Smooth muscle cell (in vitro differentiated cells): ENCODE data around the gene GNAT1. TPM values are rescaled to one million over a fixed set of nuclear protein-coding genes. Genes with fewer than 3 reads are reported as not detected.
A peak's percentile ranks its signal among the peaks of the same experiment; 100 is the strongest.

ENCODE experiments used
- DNase-seq: peaks from one replicate; lab custom pipeline; 2025; ENCODE audit not compliant: unreplicated experiment; lab: John Stamatoyannopoulos, UW
- H2AFZ ChIP-seq: fragments of 200-600 bp; sonication (generic); 2 replicates; pipeline ENCODE4 v1.6.0; 2016; ENCODE audit warnings: antibody characterized with exemption, low read depth, mild to moderate bottlenecking
- H3F3A ChIP-seq: fragments of 200-600 bp; sonication (generic); 2 replicates; pipeline ENCODE4 v1.6.0; 2017; ENCODE audit warnings: antibody characterized with exemption, low read depth
- H3K27ac ChIP-seq: fragments of 200-600 bp; sonication (generic); 2 replicates; pipeline ENCODE4 v1.5.1; 2016; ENCODE audit warnings: low read depth, mild to moderate bottlenecking
- H3K27me3 ChIP-seq: fragments of 200-600 bp; sonication (generic); 2 replicates; pipeline ENCODE4 v1.6.1; 2016; ENCODE audit warnings: low read depth, mild to moderate bottlenecking
- H3K36me3 ChIP-seq: fragments of 200-600 bp; sonication (generic); 2 replicates; pipeline ENCODE4 v1.5.1; 2016; ENCODE audit warnings: low read depth
- H3K4me1 ChIP-seq: fragments of 200-600 bp; sonication (generic); 2 replicates; pipeline ENCODE4 v1.5.1; 2016; ENCODE audit warnings: low read depth
- H3K4me2 ChIP-seq: fragments of 200-600 bp; sonication (generic); 2 replicates; pipeline ENCODE4 v1.6.0; 2016; ENCODE audit warnings: mild to moderate bottlenecking
- H3K4me3 ChIP-seq: fragments of 200-600 bp; sonication (generic); 2 replicates; pipeline ENCODE4 v1.5.1; 2016; ENCODE audit warnings: mild to moderate bottlenecking
- H3K79me2 ChIP-seq: fragments of 200-600 bp; sonication (generic); 2 replicates; pipeline ENCODE4 v1.6.0; 2016; ENCODE audit warnings: low read depth, mild to moderate bottlenecking
- H3K9ac ChIP-seq: fragments of 200-600 bp; sonication (generic); 2 replicates; pipeline ENCODE4 v1.6.0; 2016; ENCODE audit warnings: low read depth
- H3K9me3 ChIP-seq: fragments of 200-600 bp; sonication (generic); replicated peaks from 2 replicates; pipeline ENCODE4 v1.5.1; 2016; ENCODE audit warnings: low read depth
- H4K20me1 ChIP-seq: fragments of 200-600 bp; sonication (generic); 2 replicates; pipeline ENCODE4 v1.6.0; 2016; ENCODE audit warnings: low read depth
- WGBS: methylation state at CpG from one replicate; pipeline ENCODE4 v1.1.7; 2016; ENCODE audit warnings: low lambda C conversion rate; 5-methylcytosine and 5-hydroxymethylcytosine counted together
- polyA plus RNA-seq: library from polyadenylated mRNA; unstranded; fragments of >200 nt; fragmentation: Nextera tagmentation; extraction: Ambion mirVana; gene quantifications from 2 replicates; pipeline ENCODE4 v1.2.1, GENCODE V29; 2016
- total RNA-seq: library from RNA; depleted of rRNA; stranded (reverse); fragments of >200 nt; gene quantifications from 2 replicates; pipeline ENCODE4 v1.2.3, GENCODE V29; 2014
- TF ChIP-seq, protein P1 (sequence below): fragments of 200-600 bp; sonication (generic); IDR thresholded peaks from 2 replicates; pipeline ENCODE4 v1.5.1; 2017; ENCODE audit warnings: borderline replicate concordance, mild to moderate bottlenecking, antibody characterized with exemption; ENCODE audit not compliant: insufficient read depth, poor library complexity, severe bottlenecking

The GNAT1 gene
- total and polyA plus RNA-seq, 2 experiments from 2014 or later, result not detected

DNA sequence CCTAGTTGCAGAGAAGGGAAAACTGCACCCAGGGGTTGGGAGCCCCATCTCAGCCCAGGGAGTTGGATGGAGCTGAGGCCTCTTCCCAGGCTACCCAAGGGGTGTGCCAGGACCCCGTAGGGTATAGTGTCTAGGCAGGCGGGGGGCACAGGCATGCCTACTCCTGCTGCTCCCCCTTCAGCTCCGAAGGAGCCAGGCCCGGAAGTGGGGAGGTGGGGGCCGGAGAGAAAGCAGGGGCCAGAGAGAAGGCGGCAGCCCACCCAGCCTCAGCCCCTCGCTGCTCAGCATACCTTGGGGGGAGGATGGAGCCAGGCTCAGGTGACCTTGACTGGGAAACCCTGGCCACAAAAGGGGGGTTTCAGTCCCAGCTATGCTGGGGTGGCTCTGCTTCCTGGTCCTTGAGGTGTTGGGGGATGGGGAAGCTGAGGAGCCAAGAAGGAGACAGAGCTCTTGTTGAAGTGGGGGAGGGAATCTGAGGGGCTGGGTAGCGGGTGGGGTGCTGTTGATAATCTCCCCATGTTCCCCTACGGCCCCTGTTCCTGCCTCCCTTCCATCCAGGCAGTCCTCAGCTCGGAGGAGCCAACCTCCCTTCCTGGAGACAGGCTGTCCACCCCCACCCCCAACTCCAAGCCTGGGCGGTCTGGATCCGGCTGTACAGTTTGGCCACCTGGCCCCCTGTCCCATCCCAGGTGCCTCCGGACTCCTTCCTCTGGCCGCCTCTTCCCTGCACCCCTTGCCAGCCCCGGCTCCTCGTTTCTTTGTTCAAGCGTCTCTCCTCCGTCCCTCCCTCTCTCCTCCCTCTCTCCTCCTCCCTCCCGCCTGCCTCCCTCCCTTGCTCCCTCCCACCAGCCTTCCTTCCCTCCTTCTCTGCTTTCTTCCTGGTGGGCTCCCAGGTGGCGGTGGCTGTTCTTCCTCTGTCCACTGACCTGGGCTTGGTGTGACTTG is 34.6 kb upstream of the GNAT1 start:
- no peak overlapping the region for H3K27ac ChIP-seq
- H3K36me3 ChIP-seq, result no peaks in the 10 kb centered on the region
- peaks cover 9% of the 10 kb centered on the region for H4K20me1 ChIP-seq
- H3K9me3 ChIP-seq, result no peaks in the 10 kb centered on the region
- 25% methylated on average over 14 of the region's 20 CpGs for WGBS
- H3K9ac ChIP-seq, result peak overlapping the region; percentile 22
- H3K4me2 ChIP-seq, result peak overlapping the region; percentile 91
- TF ChIP-seq, protein P1, sequence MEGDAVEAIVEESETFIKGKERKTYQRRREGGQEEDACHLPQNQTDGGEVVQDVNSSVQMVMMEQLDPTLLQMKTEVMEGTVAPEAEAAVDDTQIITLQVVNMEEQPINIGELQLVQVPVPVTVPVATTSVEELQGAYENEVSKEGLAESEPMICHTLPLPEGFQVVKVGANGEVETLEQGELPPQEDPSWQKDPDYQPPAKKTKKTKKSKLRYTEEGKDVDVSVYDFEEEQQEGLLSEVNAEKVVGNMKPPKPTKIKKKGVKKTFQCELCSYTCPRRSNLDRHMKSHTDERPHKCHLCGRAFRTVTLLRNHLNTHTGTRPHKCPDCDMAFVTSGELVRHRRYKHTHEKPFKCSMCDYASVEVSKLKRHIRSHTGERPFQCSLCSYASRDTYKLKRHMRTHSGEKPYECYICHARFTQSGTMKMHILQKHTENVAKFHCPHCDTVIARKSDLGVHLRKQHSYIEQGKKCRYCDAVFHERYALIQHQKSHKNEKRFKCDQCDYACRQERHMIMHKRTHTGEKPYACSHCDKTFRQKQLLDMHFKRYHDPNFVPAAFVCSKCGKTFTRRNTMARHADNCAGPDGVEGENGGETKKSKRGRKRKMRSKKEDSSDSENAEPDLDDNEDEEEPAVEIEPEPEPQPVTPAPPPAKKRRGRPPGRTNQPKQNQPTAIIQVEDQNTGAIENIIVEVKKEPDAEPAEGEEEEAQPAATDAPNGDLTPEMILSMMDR, result no peak
- peaks cover 31% of the 10 kb centered on the region for H3K27me3 ChIP-seq
- peak overlapping the region; percentile 63 for H3K4me3 ChIP-seq
- no peaks in the 10 kb centered on the region for H3F3A ChIP-seq
- no peaks in the 10 kb centered on the region for H3K79me2 ChIP-seq
- no peak for DNase-seq
- peaks cover 23% of the 10 kb centered on the region for H3K4me1 ChIP-seq
- H2AFZ ChIP-seq, result peak overlapping the region; percentile 62

DNA sequence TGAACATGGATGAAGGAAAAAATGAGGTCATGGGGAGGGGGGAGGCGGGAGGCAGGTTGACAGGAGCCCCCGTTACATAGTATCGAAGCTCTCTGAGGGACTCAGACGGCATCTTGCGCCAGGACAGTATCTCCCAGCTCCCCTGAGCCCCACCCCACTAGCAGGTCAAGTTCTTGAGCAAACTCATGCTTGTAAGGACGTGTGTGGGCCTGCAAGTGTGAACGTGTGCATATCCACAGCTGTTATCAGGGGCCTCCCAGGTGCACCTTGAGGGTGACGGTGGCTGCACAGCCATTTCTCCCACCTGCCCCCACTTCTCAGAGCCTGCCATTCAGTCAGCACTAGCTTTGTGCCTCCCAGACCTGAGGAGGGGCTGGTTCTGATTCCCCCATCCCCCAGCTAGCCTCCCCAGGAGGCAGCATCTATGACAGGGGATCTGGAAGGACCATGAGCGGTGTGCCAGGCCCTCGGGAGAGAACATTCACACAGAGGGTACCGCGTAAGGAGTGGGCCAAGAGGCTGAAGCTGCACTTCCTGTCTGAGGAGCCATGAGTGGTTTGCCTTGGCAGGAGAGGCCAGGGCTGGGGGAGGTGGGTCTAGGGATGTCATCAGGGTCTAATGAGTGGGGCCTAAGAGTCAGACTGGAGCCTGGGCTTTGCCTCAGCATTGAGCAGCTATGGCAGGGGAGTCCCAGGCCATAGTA is 33.4 kb upstream of the GNAT1 start:
- H2AFZ ChIP-seq, result no peak overlapping the region
- H3K27me3 ChIP-seq, result peaks cover 31% of the 10 kb centered on the region
- H3K4me2 ChIP-seq, result peak overlapping the region; percentile 91
- peaks cover 23% of the 10 kb centered on the region for H3K4me1 ChIP-seq
- no peaks in the 10 kb centered on the region for H3K9me3 ChIP-seq
- no peaks in the 10 kb centered on the region for H3K36me3 ChIP-seq
- WGBS, result 80% methylated on average over 12 of the region's 12 CpGs
- H3K79me2 ChIP-seq, result no peaks in the 10 kb centered on the region
- DNase-seq, result no peak
- H3K9ac ChIP-seq, result no peak overlapping the region
- H3F3A ChIP-seq, result no peaks in the 10 kb centered on the region
- no peak overlapping the region for H3K27ac ChIP-seq
- TF ChIP-seq, protein P1, result no peak
- no peak overlapping the region for H3K4me3 ChIP-seq
- peaks cover 9% of the 10 kb centered on the region for H4K20me1 ChIP-seq

DNA sequence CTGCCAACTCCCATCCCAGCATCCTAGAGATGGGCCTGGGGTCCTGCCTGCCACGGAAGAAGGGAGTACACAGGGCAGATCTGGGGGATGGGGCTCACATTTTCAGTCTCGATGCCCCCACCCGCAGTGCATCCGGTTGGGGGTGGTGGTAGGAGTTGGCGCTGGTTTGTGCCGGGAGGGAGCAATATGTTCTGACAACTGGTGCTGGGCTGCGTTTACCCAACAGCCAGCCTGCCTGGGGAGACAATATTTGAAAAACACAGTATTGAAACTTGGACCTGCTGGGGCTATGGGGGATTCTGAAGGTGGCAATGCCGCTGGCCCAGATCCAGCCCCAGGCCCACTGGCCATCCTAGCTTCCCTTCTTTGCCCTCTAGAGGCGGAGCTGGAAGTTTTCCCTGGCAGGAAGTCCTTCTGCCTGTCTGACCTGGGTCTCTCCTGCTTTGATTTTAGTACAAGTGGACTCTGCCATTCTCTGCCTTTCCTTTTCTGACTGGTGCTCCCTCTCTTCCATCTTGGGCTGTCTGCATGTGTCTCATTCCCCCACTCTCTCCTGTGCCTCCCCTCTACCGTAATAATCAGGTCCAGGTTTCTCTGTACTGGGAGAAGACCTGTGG is 32.8 kb upstream of the GNAT1 start:
- Histone ChIP-seq H3K4me3 (no peak overlapping the region), H3K4me2 (no peak overlapping the region), H3K27me3 (peaks cover 29% of the 10 kb centered on the region), H3K79me2 (no peaks in the 10 kb centered on the region), H3K9me3 (no peaks in the 10 kb centered on the region), H4K20me1 (peaks cover 13% of the 10 kb centered on the region), H3K4me1 (peaks cover 23% of the 10 kb centered on the region), H3K9ac (no peak overlapping the region), H3K27ac (no peak overlapping the region), H3K36me3 (no peaks in the 10 kb centered on the region), H3F3A (no peaks in the 10 kb centered on the region), H2AFZ (no peak overlapping the region)
- TF ChIP-seq, protein P1, result no peak
- DNase-seq, result no peak
- WGBS, result 92% methylated on average over 10 of the region's 10 CpGs
